GM21367 (cell line): Measurements from ENCODE around the gene OR11G2.
"Not testable (repeated sequence)": the region's sequence is repeated elsewhere in the genome, so short reads cannot be mapped to it uniquely, and the experiment has no call there.

Experiments
- ATAC-seq: cut with Tn5 transposase; IDR thresholded peaks from one replicate; pipeline ENCODE4 v1.9.1; 2021; ENCODE audit not compliant: unreplicated experiment

OR11G2 gene

DNA sequence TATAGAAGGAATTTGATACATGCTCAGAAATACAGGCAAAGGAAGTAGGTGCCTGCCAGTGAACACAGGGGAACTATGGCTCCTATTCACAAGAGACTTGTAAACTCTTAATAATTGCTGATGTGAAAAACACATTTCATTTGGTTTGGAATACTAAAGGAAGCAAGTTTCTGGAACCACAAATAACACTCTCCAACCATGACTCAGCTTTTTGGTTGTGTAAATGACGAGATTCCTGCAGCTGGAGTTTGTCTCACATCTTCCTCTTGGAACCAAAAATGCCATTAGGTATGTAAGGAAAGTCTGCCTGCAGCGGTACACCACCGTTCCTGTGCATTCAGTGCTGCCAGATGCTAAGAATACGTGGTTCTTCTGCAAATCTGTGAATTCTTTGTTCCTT lies 28.3 kb downstream of the OR11G2 start:
- ATAC-seq = no peak

DNA sequence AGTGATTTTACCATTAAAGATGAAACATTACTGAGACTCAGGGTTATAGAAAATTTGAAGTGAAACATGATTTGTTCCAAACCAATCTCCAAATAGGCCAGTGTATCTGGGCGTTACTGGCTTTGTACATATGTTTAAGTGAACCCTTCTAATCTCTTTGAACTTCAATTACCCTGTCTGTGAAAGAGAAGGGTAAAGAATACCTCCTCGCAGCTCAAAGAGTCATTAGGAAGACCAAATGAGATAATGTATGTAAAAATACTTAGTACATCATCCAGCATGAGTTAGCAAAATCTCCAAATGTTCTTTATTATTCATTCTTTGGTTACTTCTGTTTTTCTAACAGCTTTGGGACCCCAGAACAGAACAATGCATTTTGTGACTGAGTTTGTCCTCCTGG lies 32.7 kb downstream of the OR11G2 start, which contains the start of gene OR11H6:
Gene OR11H6, plus strand, starts transcription at position 301 of the 400 bp plus-strand sequence. Its CDS starts 0 bp downstream, at position 301.
- ATAC-seq = no peak

DNA sequence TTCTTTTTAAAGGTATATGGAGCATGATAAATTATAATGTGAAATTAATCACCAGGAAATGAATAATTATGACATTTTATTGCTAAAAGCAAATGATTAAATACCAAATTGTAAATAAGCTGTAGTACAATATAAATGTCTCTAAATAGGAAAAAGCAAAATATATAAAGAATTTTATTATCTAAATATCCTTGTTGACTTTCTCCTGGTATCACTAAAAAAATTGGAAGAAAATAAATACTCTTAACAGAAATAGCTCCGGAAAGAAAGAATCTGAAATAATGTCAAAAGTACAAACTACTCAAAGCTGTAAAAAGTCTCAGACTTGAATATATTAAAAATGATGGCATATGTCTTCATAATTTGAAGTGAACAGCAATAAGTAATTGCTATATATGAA lies 38.0 kb downstream of the OR11G2 start, which contains the start of gene OR11H7:
Gene OR11H7, plus strand, starts transcription at position 301 of the 400 bp plus-strand sequence.
- no peak for ATAC-seq

DNA sequence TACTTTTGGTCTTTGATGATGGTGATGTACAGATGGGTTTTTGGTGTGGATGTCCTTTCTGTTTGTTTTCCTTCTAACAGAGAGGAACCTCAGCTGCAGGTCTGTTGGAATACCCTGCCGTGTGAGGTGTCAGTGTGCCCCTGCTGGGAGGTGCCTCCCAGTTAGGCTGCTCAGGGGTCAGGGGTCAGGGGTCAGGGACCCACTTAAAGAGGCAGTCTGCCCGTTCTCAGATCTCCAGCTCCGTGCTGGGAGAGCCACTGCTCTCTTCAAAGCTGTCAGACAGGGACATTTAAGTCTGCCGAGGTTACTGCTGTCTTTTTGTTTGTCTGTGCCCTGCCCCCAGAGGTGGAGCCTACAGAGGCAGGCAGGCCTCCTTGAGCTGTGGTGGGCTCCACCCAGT lies 44.7 kb downstream of the OR11G2 start:
- ATAC-seq = not testable (repeated sequence)

DNA sequence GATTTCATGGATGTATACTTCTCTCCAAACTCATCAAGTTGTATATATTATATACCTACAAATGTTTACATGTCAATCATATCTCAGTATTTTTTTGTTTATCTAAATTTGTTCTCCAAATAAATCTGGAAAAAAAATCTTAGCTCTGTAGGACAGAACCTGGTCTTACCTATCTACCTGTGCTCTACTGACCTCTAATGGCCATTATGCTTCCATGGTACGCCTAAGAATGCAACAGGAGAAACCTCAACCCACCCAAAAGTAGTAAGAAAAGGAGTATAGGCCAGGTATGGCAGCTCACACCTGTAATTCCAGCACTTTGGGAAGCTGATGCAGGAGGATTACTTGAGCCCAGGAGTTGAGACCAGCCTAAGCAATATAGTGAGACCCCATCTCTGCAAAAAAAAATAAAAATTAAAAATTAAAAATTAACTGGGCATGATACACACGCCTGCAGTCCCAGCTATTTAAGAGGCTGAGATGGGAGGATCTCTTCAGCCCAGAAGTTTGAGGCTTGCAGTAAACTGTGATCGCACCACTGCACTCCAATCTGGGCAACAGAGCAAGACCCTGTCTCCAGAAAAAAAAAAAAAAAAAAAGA lies 57.0 kb downstream of the OR11G2 start:
- no peak for ATAC-seq
